HEK293T (cell line): ENCODE data around the gene CHD6.

Source experiments
- CTCF ChIA-PET: fragments of 350-600 bp; formaldehyde crosslinking; extraction: SDS; loops from one replicate; lab custom pipeline; 2021; ENCODE audit warnings: antibody characterized with exemption, inconsistent platforms; lab: Yijun Ruan, JAX
- POLR2A ChIA-PET: fragments of 350-600 bp; formaldehyde crosslinking; extraction: SDS; loops from one replicate; lab custom pipeline; 2020; ENCODE audit warnings: antibody characterized with exemption, inconsistent platforms; lab: Yijun Ruan, JAX
- DNase-seq: peaks from one replicate; pipeline ENCODE4 v3.0.0; 2012; ENCODE audit warnings: mixed read lengths; ENCODE audit errors: extremely low spot score
- ARNT ChIP-seq: fragments of 450-650 bp; IDR thresholded peaks from 2 replicates; pipeline ENCODE4 v1.6.1; 2017; ENCODE audit warnings: mild to moderate bottlenecking
- BHLHE40 ChIP-seq: fragments of 450-650 bp; IDR thresholded peaks from 2 replicates; pipeline ENCODE4 v1.6.1; 2016; ENCODE audit warnings: mild to moderate bottlenecking, moderate library complexity, borderline replicate concordance
- CTBP1 ChIP-seq: fragments of 450-650 bp; IDR thresholded peaks from 2 replicates; pipeline ENCODE4 v1.6.1; 2016; ENCODE audit warnings: borderline replicate concordance
- ELF4 ChIP-seq: fragments of 450-650 bp; IDR thresholded peaks from 2 replicates; pipeline ENCODE4 v1.6.1; 2017; ENCODE audit warnings: antibody characterized with exemption
- FOXA1 ChIP-seq: fragments of 450-650 bp; IDR thresholded peaks from 2 replicates; pipeline ENCODE4 v1.6.1; 2016; ENCODE audit warnings: mild to moderate bottlenecking
- FOXK2 ChIP-seq: fragments of 450-650 bp; IDR thresholded peaks from 2 replicates; pipeline ENCODE4 v1.6.1; 2016; ENCODE audit warnings: mild to moderate bottlenecking
- FOXM1 ChIP-seq: fragments of 450-650 bp; IDR thresholded peaks from 2 replicates; pipeline ENCODE4 v1.6.1; 2017; ENCODE audit warnings: mild to moderate bottlenecking, borderline replicate concordance
- HDGF ChIP-seq: fragments of 450-650 bp; IDR thresholded peaks from 2 replicates; pipeline ENCODE4 v1.6.1; 2017; ENCODE audit warnings: antibody characterized with exemption, borderline replicate concordance
- L3MBTL2 ChIP-seq: fragments of 450-650 bp; conservative IDR thresholded peaks from 2 replicates; pipeline ENCODE4 v1.6.1; 2016; ENCODE audit warnings: mild to moderate bottlenecking
- LEF1 ChIP-seq: fragments of 450-650 bp; IDR thresholded peaks from 2 replicates; pipeline ENCODE4 v1.6.1; 2017; ENCODE audit warnings: mild to moderate bottlenecking, borderline replicate concordance
- NFRKB ChIP-seq: fragments of 450-650 bp; IDR thresholded peaks from 2 replicates; pipeline ENCODE4 v1.6.1; 2016; ENCODE audit warnings: mild to moderate bottlenecking, moderate library complexity
- PKNOX1 ChIP-seq: fragments of 450-650 bp; IDR thresholded peaks from 2 replicates; pipeline ENCODE4 v1.6.1; 2016
- SP1 ChIP-seq: fragments of 450-650 bp; IDR thresholded peaks from 2 replicates; pipeline ENCODE4 v1.6.1; 2017
- SUZ12 ChIP-seq: fragments of 450-650 bp; IDR thresholded peaks from 2 replicates; pipeline ENCODE4 v1.6.1; 2016; ENCODE audit warnings: mild to moderate bottlenecking
- TARDBP ChIP-seq: fragments of 450-650 bp; IDR thresholded peaks from 2 replicates; pipeline ENCODE4 v1.6.1; 2016
- ZNF384 ChIP-seq: fragments of 450-650 bp; IDR thresholded peaks from 2 replicates; pipeline ENCODE4 v1.6.1; 2016

The CHD6 gene

GRCh38 chr20:41380551-41381193 is 237.5 kb downstream of the CHD6 start:
- DNase-seq: no peak
- TF ChIP-seq ZNF384 (no peak), TARDBP (no peak), NFRKB (no peak), FOXA1 (no peak), SP1 (no peak), ARNT (no peak)
- CTCF ChIA-PET: no interaction called here
- POLR2A ChIA-PET: no interaction called here

DNA sequence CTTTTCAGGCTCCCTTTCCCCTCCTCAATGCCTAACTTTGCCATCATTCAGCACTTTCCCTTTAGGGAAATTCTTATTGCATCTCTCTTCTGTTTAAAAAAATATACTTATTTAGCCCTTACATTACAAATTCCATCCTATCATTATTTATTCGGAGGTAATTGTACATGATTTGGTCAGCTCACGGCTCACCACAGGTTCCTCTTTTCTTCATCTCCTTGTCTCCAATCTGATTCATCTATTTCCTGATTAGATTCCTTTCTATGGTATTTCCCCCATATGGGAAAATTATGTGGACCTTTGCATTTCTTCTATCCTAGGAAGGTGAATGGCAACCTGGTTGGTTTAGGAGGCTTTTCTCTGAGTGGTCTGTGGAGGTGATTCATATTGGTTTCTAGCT is 238.6 kb downstream of the CHD6 start:
- ChIA-PET POLR2A (no interaction called here), CTCF (no interaction called here)
- no peak for TF ChIP-seq ARNT
- TF ChIP-seq ELF4: no peak
- TF ChIP-seq PKNOX1: no peak
- TF ChIP-seq BHLHE40: no peak
- TF ChIP-seq CTBP1: no peak
- TF ChIP-seq L3MBTL2: no peak
- TF ChIP-seq FOXM1: no peak
- TF ChIP-seq HDGF: no peak
- TF ChIP-seq SP1: no peak
- TF ChIP-seq SUZ12: no peak
- TF ChIP-seq FOXA1: no peak
- no peak for DNase-seq

DNA sequence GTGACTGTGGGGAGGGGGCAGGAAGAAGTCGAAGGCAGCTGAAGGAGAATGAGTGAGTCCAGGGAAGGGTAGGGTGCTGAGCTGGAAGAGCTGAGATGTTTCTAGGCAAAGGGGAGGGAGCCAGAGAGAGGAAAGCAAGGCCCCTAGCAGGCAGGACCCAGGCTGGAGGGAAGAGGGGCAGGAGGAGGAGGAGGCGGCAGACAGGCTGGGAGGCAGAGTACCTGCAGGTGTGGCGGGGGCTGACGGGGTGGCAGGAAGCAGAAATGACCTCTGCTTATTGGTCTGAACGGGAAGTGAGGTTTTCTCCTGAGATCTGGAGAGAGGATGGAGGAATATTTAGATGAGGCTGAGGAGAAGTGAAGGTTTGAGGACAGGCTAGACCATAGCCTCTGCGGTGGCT is 240.9 kb downstream of the CHD6 start:
- CTCF ChIA-PET: interaction anchor here (1.2 kb wide), 1 partner anchor 37 kb away, joined by 4 read pairs; the partner anchor contains the start of gene LPIN3
- DNase-seq: no peak
- POLR2A ChIA-PET: no interaction called here
- TF ChIP-seq L3MBTL2 (no peak), FOXK2 (no peak), ELF4 (no peak), FOXM1 (no peak)

DNA sequence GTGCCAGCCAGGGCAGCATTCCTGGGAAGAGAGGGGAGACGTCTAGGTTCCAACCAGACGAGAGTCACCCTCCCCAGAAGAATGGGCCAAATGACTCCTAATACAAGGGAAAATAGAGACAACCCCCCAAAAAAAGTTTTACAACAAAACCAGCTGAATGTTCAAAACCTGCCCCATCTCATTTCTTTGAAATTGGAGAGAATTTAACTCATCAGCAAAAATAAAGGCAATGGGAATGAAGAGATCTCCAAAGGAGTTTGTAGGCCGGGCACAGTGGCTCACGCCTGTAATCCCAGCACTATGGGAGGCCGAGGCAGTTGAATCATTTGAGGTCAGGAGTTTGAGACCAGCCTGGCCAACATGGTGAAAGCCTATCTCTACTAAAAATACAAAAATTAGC is 241.8 kb downstream of the CHD6 start:
- TF ChIP-seq PKNOX1 (no peak), CTBP1 (no peak), FOXK2 (no peak), TARDBP (no peak), FOXA1 (no peak), NFRKB (no peak), ARNT (no peak), ZNF384 (no peak), LEF1 (no peak), SUZ12 (no peak), BHLHE40 (no peak), HDGF (no peak), FOXM1 (no peak), SP1 (no peak), ELF4 (no peak), L3MBTL2 (no peak)
- ChIA-PET POLR2A (no interaction called here), CTCF (interaction anchor here (1.2 kb wide), 1 partner anchor 36 kb away, joined by 4 read pairs; the partner anchor contains the start of gene LPIN3)
- DNase-seq: no peak

GRCh38 chr20:41375846-41376245 is 242.3 kb downstream of the CHD6 start:
- DNase-seq: no peak
- no peak for TF ChIP-seq FOXK2
- POLR2A ChIA-PET: no interaction called here
- CTCF ChIA-PET: no interaction called here

DNA sequence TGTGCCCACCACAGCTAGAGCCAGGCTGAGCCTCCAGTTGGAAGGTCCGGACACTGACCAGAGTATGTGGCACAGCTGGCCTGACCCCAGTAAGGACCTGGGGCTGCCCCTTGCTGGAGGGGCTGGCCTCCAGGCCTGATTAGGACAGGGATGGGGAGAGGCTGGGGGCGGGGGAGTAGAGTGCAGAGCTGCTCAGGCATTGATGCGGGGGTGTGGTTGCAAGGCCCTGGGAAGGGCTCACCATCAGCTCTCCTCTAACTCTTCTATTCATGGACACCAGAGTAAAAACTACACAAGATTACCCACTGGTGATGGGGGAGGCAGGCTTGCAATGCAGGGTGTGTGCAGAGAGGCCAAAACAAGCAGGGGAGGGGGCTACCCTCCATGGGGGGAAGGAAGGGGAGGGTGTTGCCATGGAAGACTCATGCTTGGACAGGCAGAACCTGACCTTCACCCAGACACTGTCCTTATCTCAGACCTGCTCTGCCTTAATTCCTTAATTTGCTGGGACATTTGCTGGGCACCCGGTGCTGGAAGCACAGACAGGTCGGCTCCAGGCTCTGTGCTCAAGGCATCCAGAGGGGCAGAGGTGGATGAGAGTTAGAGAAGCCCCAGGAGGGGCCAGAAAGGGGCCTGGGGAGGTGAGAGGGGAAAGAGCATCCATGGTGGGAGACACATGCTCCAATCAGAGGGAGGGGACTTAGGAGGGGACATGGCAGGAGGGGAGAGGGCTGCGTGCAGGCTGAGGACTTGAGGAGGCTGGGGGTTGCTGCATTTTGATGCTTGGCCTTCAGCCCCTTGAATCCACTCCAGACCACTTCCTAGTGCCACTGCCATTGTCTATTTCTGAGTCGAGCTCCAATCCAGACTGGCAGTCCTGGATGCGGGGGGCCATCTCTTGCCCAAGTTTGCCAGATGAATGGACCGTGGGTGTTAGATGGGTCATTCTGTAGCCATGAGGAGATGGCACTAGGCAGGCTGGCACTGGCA is 244.0 kb downstream of the CHD6 start:
- no peak for DNase-seq
- ChIA-PET CTCF (no interaction called here), POLR2A (no interaction called here)
- no peak for TF ChIP-seq L3MBTL2
- TF ChIP-seq ARNT: no peak
- TF ChIP-seq SP1: no peak

- DNase-seq: no peak
- ChIA-PET CTCF (no interaction called here), POLR2A (no interaction called here)
- TF ChIP-seq FOXK2 (no peak), BHLHE40 (no peak), L3MBTL2 (no peak), ZNF384 (no peak), FOXM1 (no peak), ARNT (no peak), HDGF (no peak), LEF1 (no peak), SUZ12 (no peak), PKNOX1 (no peak), CTBP1 (no peak), ELF4 (no peak)
Observed at GRCh38 chr20:41373251-41373783, 244.9 kb downstream of the CHD6 start.
